Measurements from ENCODE around the gene WDR45B. TPM values are rescaled to one million over a fixed set of nuclear protein-coding genes. Genes with fewer than 3 reads are reported as not detected.

WDR45B gene
- total and polyA plus RNA-seq, 2 donors: 60.3 to 73.7 TPM

- DNase-seq (ENCODE audit: extremely low spot score): no peak
- Histone ChIP-seq H3K4me1 (ENCODE audit: insufficient read depth) (no peaks in the 10 kb centered on the region), H3K4me3 (ENCODE audit: low read depth, low read length) (no peak overlapping the region), H3K36me3 (ENCODE audit: insufficient read depth) (peaks cover 4% of the 10 kb centered on the region), H3K27ac (ENCODE audit: low read depth) (no peak overlapping the region)
- 89% methylated on average over 7 of the region's 7 CpGs for WGBS
Observed at GRCh38 chr17:82619211-82619610, 29.0 kb downstream of the WDR45B start.

GRCh38 chr17:82616021-82616711 is 32.1 kb downstream of the WDR45B start:
- Histone ChIP-seq H3K4me1 (ENCODE audit: insufficient read depth) (no peaks in the 10 kb centered on the region), H3K36me3 (ENCODE audit: insufficient read depth) (peaks cover under 1% of the 10 kb centered on the region), H3K4me3 (ENCODE audit: low read depth, low read length) (no peak overlapping the region), H3K27ac (ENCODE audit: low read depth) (no peak overlapping the region)
- WGBS: 83% methylated on average over 22 of the region's 22 CpGs
- no peak for DNase-seq (ENCODE audit: extremely low spot score)

GRCh38 chr17:82615084-82616020 is 32.9 kb downstream of the WDR45B start:
- DNase-seq (ENCODE audit: extremely low spot score): no peak
- 91% methylated on average over 45 of the region's 45 CpGs for WGBS
- H3K27ac ChIP-seq (ENCODE audit: low read depth): no peak overlapping the region
- no peaks in the 10 kb centered on the region for H3K4me1 ChIP-seq (ENCODE audit: insufficient read depth)
- no peak overlapping the region for H3K4me3 ChIP-seq (ENCODE audit: low read depth, low read length)
- no peaks in the 10 kb centered on the region for H3K36me3 ChIP-seq (ENCODE audit: insufficient read depth)

GRCh38 chr17:82614095-82614631 is 34.1 kb downstream of the WDR45B start:
- Histone ChIP-seq H3K4me1 (ENCODE audit: insufficient read depth) (no peaks in the 10 kb centered on the region), H3K36me3 (ENCODE audit: insufficient read depth) (no peaks in the 10 kb centered on the region), H3K4me3 (ENCODE audit: low read depth, low read length) (no peak overlapping the region), H3K27ac (ENCODE audit: low read depth) (no peak overlapping the region)
- DNase-seq (ENCODE audit: extremely low spot score): no peak
- 75% methylated on average over 16 of the region's 22 CpGs for WGBS

GRCh38 chr17:82613283-82614094 is 34.8 kb downstream of the WDR45B start:
- 87% methylated on average over 37 of the region's 37 CpGs for WGBS
- no peaks in the 10 kb centered on the region for H3K36me3 ChIP-seq (ENCODE audit: insufficient read depth)

GRCh38 chr17:82611140-82612058 is 36.8 kb downstream of the WDR45B start:
- 65% methylated on average over 21 of the region's 21 CpGs for WGBS
- Histone ChIP-seq H3K4me3 (ENCODE audit: low read depth, low read length) (no peak overlapping the region), H3K27ac (ENCODE audit: low read depth) (no peak overlapping the region), H3K36me3 (ENCODE audit: insufficient read depth) (no peaks in the 10 kb centered on the region), H3K4me1 (ENCODE audit: insufficient read depth) (no peaks in the 10 kb centered on the region)
- DNase-seq (ENCODE audit: extremely low spot score): no peak

More at GRCh38 chr17:82613283-82614094, 34.8 kb downstream of the WDR45B start:
- no peaks in the 10 kb centered on the region for H3K4me1 ChIP-seq (ENCODE audit: insufficient read depth)
- H3K4me3 ChIP-seq (ENCODE audit: low read depth, low read length): no peak overlapping the region
- no peak for DNase-seq (ENCODE audit: extremely low spot score)
- no peak overlapping the region for H3K27ac ChIP-seq (ENCODE audit: low read depth)

- 89% methylated on average over 4 of the region's 4 CpGs for WGBS
- Histone ChIP-seq H3K4me1 (ENCODE audit: insufficient read depth) (no peaks in the 10 kb centered on the region), H3K27ac (ENCODE audit: low read depth) (no peak overlapping the region), H3K4me3 (ENCODE audit: low read depth, low read length) (no peak overlapping the region), H3K36me3 (ENCODE audit: insufficient read depth) (no peaks in the 10 kb centered on the region)
- no peak for DNase-seq (ENCODE audit: extremely low spot score)
Observed at GRCh38 chr17:82609655-82610054, 38.6 kb downstream of the WDR45B start.

- Histone ChIP-seq H3K4me1 (ENCODE audit: insufficient read depth) (no peaks in the 10 kb centered on the region), H3K27ac (ENCODE audit: low read depth) (no peak overlapping the region), H3K36me3 (ENCODE audit: insufficient read depth) (no peaks in the 10 kb centered on the region), H3K4me3 (ENCODE audit: low read depth, low read length) (no peak overlapping the region)
- WGBS: 86% methylated on average over 5 of the region's 5 CpGs
- DNase-seq (ENCODE audit: extremely low spot score): no peak
Observed at GRCh38 chr17:82608816-82609215, 39.4 kb downstream of the WDR45B start.

GRCh38 chr17:82605939-82606600 is 42.2 kb downstream of the WDR45B start:
- peaks cover 3% of the 10 kb centered on the region for H3K36me3 ChIP-seq (ENCODE audit: insufficient read depth)
- no peak overlapping the region for H3K27ac ChIP-seq (ENCODE audit: low read depth)
- DNase-seq (ENCODE audit: extremely low spot score): no peak
- no peak overlapping the region for H3K4me3 ChIP-seq (ENCODE audit: low read depth, low read length)
- 83% methylated on average over 16 of the region's 16 CpGs for WGBS
- no peaks in the 10 kb centered on the region for H3K4me1 ChIP-seq (ENCODE audit: insufficient read depth)

GRCh38 chr17:82604532-82604931 is 43.7 kb downstream of the WDR45B start:
- Histone ChIP-seq H3K4me1 (ENCODE audit: insufficient read depth) (no peaks in the 10 kb centered on the region), H3K36me3 (ENCODE audit: insufficient read depth) (peaks cover 3% of the 10 kb centered on the region), H3K4me3 (ENCODE audit: low read depth, low read length) (no peak overlapping the region), H3K27ac (ENCODE audit: low read depth) (no peak overlapping the region)
- no peak for DNase-seq (ENCODE audit: extremely low spot score)
- WGBS: 97% methylated on average over 7 of the region's 7 CpGs

GRCh38 chr17:82603981-82604448 is 44.2 kb downstream of the WDR45B start:
- WGBS: 71% methylated on average over 18 of the region's 18 CpGs

More at GRCh38 chr17:82603981-82604448, 44.2 kb downstream of the WDR45B start:
- Histone ChIP-seq H3K4me1 (ENCODE audit: insufficient read depth) (no peaks in the 10 kb centered on the region), H3K4me3 (ENCODE audit: low read depth, low read length) (no peak overlapping the region), H3K27ac (ENCODE audit: low read depth) (no peak overlapping the region), H3K36me3 (ENCODE audit: insufficient read depth) (peaks cover 3% of the 10 kb centered on the region)
- no peak for DNase-seq (ENCODE audit: extremely low spot score)

All from urinary bladder (tissue), 4 donors.